Posterior cingulate gyrus (tissue), 11 donors: ENCODE measurements around the gene PA2G4.
"Not testable (repeated sequence)": the region's sequence is repeated elsewhere in the genome, so short reads cannot be mapped to it uniquely, and the experiment has no call there.

ENCODE experiments used
- DNase-seq, 10 donors: peaks; one replicate each; pipeline versions ENCODE4 v3.0.0 to v3.0.0-alpha.2; 2020 to 2021; ENCODE audit warnings: mixed read lengths in 3 of 10
- intact Hi-C: fragments of 100-400 bp; cut with DNase I; formaldehyde crosslinking; loops from one replicate; pipeline ENCODE4 v1.15.1; 2023

The PA2G4 gene

DNA sequence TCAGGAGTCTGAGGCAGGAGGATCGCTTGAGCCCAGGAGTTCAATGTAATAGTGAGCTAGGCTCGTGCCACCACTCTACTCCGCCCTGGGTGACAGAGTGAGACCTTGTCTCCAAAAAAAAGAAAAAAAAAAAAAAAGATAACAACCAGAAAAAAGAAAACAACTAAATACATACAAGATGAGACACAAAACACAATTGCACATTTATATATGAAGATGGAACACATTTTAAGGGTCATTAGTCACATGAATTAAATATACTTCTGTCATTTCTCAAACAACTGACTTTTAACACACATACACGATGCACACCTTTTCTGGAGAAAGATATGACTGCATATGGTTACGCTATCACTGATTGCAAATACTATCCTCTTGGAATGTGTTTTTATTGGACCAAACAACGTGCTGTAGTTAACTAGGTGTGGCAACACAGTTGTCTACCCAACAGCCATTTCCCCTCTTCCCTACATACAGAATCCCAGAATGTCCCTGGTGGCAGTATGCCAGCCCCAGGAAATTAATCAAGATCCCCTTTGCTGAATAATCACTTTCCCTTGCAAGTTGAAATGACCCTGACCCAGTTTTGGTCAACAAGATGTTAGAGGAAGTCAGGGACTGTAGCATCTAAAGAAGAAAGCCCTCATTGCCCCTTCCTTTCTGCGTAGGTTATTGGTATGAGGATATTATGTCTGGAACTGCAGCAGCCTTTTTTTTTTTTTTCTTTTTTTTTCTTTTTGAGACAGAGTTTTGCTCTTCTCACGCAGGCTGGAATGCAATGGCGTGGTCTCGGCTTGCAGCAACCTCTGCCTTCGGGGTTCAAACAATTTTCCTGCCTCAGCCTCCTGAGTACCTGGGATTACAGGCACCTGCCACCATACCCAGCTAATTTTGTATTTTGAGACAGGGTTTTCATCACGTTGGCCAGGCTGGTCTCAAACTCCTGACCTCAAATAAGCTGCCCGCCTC is 42.4 kb downstream of the PA2G4 start:
- no peak for DNase-seq
- intact Hi-C loops: no loop called here

DNA sequence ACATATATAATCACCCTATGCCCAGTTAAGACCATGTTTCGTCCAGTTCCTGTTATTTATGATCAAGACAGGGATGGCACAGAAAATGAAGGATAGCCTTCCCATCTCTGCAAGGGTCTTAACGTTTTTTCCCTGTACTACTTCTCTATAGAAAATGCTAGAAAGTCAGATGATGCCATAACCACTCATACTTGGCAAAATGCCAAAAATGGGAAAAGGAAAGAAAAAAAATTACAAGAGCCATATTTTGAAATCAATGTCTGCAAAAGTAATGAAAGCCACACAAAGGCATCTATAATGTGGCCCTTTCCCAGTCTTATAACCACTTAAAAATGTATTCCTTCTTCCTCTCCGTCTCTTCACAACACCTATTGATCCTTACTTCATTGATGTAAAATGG is 46.2 kb downstream of the PA2G4 start:
- DNase-seq: no peak

DNA sequence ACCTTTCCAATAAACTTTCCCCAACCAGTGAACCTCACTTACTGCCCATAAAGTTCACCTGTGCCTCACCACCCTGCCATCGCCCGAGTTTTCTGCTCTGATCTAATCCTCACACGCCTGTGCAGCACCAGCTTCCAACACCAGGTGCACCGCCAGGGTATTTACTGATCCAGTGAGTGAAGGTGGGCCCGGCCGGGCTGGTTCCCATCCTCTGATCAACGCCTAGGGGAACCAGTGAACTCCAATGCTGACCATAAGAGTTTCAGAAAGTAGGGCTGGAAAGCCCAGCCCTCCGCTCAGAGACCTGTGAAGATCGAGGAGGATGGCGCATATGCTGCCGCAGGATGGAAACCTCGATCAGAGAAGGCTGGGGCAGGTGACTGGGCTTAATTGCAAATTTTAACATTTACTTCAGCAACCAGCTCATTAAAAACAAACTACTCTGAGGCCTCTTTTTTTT is 47.3 kb downstream of the PA2G4 start:
- intact Hi-C loops: loop anchor here (5.0 kb wide), 1 partner anchor 34 kb away; the partner anchor contains the start of genes RPL41 and ZC3H10
- DNase-seq: peak in 4 of 10 donors; percentile 25 to 89 (median 64)

More for the DNA sequence above, 46.2 kb downstream of the PA2G4 start:
- intact Hi-C loops: loop anchor here (5.0 kb wide), 1 partner anchor 33 kb away; the partner anchor contains the start of genes RPL41 and ZC3H10

DNA sequence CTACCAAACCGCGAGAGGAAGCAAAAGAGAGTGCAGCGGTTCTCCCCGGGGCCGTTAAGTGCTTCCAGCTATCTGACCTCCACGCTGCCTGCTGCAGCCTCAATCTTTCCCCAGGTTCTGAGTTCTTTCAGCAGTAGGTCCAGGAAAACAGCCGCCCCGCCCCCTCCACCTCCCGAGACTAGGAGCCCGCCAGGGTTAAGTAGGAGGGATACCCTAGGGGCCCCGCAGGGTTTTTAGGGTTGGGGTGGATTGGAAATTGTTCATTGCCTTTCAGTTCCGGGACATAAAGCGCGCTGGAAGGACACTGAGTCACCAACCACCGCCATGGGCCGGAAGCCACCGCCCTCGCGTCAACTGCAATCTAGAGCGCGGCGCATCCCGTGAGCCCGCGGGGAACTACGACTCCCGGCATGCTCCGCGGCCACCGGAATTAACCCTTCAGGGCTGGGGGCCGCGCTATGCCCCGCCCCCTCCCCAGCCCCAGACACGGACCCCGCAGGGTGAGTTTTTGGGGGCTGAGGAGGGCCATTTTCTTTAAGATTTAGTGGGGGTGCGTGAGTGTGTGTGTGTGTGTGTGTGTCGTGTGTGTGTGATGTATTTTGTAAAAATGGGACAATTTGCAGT is 47.9 kb downstream of the PA2G4 start, which contains the start of gene MYL6B:
TSS of gene MYL6B (plus strand) at position 456 of the 624 bp plus-strand sequence. CDS start 1,332 bp downstream, outside the sequence.
- DNase-seq: peak; percentile 89 to 99 (median 94)
- intact Hi-C loops: loop anchor here (5.0 kb wide), 1 partner anchor 35 kb away; the partner anchor contains the start of genes RPL41 and ZC3H10

DNA sequence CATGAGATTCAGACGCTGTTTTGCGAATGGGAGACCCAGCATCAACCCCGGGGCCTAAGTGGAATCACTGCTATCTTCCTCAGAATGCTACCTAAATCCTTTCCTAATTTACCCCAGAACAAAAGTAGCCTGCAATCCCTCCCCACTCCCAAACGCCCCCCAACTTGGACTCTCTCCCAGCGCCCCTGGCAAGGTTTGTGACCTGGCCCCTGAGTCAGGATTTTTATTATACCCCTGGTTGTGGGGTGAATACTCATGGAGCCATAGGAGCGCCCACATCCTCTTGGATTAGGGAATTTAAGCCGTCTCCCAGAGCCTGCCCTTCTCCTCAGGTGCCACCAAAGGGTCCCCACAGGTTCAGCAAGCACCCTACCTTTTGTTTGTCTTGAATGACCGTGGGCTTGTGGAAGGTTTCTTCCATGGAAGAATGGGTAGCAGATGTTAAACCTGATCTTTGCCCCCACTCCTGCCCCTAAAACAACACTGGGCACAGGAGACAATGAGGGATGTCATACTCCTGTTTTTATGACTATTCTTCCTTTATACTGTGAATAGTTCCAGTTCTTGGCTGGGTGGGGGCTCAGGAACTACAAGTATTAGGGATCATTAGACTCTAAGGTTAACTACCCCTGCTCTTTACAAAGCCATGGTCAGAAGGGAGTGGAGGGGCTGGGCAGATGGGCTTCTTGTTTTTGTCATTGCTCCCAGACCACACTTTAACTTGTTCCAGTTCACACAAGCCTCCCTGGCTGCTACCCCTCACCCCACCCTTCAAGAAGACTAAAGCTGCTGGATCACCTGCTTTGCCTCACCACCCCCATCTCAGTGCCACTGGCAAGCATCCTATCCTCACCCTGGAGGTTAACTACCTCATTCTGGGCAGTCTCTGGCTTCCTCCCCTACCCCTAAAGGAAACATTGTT is 48.7 kb downstream of the PA2G4 start:
- intact Hi-C loops: loop anchor here (5.0 kb wide), 1 partner anchor 36 kb away; the partner anchor contains the start of genes RPL41 and ZC3H10
- peak in 1 of 10 donors; percentile 60 for DNase-seq

DNA sequence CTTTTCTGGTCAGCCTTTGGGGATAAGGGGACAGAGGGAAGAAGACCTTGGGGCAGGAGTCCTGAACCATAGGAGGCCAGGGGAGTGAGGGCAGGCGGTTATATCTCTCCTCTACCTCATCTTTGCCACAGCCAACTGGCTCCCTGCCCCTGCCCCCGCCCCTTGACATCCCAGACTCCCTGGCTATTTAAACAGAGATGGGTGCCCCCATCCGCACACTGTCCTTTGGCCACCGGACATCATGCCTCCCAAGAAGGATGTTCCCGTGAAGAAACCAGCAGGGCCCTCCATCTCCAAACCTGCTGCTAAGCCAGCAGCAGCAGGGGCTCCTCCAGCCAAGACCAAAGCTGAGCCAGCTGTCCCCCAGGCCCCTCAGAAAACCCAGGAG is 49.3 kb downstream of the PA2G4 start:
- DNase-seq: peak in 1 of 10 donors; percentile 59
- intact Hi-C loops: loop anchor here (5.0 kb wide), 1 partner anchor 36 kb away; the partner anchor contains the start of genes RPL41 and ZC3H10

DNA sequence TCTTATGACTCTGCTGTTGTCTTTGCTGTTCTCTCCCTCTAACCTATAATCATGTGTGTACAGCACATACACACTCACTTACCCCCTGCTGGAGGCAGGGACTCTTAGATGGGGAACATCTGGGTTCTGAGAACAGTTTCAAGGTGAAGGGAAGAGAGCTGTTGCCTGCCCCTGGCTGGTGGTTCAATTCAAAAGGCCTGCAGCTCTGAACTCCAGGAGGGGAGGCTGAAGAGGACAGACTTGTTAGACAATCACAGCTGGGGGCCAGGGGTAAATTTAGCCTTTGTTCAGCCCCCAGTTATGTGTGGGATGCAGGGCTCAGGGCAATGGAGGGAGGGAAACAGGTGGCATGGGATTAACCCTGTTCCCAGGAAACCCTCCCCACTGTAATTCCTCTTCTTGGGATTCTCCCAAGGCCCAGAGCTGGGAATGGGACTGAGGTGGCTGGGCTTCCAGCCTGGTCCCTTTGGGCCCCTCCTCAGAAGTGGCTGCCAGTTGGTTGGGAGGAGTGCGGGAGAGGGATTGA is 50.0 kb downstream of the PA2G4 start:
- intact Hi-C loops: loop anchor here (5.0 kb wide), 1 partner anchor 37 kb away; the partner anchor contains the start of genes RPL41 and ZC3H10
- DNase-seq: peak in 1 of 10 donors; percentile 17

DNA sequence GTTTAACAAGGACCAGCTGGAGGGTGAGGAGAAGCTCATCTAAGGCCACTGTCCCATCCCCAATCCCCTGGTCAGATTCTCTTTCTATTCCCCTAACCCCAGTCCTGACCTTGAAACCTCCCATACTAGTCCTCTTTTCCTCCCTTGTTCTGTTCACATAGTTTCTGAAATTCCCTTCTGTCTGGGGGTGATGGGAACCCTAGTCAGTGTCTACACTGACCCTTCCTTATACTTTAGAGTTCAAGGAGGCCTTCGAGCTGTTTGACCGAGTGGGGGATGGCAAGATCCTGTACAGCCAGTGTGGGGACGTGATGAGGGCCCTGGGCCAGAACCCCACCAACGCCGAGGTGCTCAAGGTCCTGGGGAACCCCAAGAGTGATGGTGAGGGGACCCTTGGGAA is 50.5 kb downstream of the PA2G4 start:
- intact Hi-C loops: loop anchor here (5.0 kb wide), 1 partner anchor 38 kb away; the partner anchor contains the start of genes RPL41 and ZC3H10
- DNase-seq: peak in 1 of 10 donors; percentile 24

DNA sequence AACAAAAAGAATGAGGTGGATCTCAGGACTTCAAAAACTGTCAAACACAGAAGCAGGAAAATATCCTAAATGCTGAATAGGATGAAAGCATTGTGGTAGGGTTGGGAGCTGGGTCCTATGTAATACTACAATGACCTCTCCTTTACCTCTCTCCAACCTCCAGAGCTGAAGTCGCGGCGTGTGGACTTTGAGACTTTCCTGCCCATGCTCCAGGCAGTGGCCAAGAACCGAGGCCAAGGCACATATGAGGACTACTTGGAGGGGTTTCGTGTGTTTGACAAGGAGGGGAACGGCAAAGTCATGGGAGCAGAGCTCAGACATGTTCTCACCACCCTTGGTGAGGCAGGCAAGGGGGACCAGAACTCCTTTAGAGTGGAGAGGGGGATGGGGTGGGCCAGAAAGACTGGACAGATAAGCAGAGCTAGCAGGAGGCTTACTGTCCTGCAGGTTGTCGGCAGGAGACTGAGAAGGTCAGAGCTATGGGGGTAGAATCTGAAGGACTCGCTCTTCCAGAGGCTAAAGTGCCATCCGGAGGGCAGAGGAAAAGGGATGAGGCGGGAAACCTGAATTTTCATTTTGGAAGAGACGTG is 51.0 kb downstream of the PA2G4 start:
- DNase-seq: peak in 1 of 10 donors; percentile 20
- intact Hi-C loops: no loop called here

DNA sequence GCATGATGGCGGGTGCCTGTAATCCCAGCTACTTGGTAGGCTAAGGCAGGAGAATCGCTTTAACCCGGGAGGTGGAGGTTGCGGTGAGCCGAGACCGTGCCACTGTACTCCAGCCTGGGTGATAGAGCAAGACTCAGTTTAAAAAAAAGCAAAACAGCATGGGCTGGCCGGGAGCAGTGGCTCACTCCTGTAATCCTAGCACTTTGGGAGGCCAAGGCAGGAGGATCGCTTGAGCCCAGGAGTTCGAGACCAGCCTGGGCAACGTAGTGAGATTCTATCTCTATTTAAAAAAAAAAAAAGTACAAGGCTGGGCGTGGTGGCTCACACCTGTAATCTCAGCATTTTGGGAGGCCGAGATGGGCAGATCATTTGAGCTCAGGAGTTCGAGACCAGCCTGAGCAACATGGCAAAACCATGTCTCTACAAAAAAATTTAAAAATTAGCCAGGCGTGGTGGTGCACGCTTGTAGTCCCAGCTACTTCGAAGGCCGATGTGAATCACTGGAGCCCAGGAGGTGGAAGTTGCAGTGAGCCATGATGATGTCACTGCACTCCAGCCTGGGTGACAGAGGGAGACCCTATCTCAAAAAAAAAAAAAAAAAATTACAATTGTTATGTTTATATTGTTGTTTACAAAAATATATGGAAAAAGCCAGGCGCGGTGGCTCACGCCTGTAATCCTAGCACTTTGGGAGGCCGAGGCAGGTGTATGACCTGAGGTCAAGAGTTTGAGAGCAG is 52.3 kb downstream of the PA2G4 start:
- DNase-seq, intact Hi-C loops: not testable (repeated sequence)

DNA sequence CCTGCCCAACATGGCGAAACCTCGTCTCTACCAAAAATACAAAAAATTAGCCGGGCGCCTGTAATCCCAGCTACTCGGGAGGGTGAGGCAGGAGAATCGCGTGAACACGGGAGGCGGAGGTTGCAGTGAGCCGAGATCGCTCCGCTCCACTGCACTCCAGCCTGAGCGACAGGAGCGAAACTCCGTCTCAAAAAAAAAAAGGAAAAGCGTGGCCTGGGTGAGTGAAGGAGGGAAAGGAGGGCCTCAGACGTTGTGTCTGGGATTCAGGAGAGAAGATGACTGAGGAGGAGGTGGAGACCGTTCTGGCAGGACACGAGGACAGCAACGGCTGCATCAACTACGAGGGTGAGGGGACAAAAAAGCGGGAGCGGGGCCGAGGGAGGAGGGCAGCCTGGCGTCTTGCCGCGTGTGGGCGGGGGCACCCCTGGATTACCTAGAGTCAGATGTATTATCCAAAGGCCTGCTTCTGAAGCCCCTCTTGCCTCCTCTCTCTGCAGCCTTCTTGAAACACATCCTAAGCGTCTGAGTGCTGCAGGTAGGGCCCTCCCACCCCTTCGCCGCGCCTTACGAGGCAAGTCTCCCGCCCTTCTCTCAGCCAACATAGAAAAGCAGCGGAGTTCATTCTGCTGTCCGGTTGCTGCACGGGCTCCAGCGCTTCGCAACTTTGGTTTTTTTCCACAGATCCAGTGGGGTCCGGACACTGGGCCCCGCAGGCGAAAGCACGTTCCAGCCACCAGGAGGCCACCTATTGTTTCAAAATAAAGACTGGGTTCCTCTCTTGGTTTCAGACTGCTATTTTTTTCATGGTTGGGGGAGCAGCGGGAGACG is 53.1 kb downstream of the PA2G4 start:
- intact Hi-C loops: loop anchor here (2.0 kb wide), 1 partner anchor 31 kb away; no protein-coding TSS in a partner anchor
- DNase-seq: peak in 8 of 10 donors; percentile 29 to 92 (median 48)

DNA sequence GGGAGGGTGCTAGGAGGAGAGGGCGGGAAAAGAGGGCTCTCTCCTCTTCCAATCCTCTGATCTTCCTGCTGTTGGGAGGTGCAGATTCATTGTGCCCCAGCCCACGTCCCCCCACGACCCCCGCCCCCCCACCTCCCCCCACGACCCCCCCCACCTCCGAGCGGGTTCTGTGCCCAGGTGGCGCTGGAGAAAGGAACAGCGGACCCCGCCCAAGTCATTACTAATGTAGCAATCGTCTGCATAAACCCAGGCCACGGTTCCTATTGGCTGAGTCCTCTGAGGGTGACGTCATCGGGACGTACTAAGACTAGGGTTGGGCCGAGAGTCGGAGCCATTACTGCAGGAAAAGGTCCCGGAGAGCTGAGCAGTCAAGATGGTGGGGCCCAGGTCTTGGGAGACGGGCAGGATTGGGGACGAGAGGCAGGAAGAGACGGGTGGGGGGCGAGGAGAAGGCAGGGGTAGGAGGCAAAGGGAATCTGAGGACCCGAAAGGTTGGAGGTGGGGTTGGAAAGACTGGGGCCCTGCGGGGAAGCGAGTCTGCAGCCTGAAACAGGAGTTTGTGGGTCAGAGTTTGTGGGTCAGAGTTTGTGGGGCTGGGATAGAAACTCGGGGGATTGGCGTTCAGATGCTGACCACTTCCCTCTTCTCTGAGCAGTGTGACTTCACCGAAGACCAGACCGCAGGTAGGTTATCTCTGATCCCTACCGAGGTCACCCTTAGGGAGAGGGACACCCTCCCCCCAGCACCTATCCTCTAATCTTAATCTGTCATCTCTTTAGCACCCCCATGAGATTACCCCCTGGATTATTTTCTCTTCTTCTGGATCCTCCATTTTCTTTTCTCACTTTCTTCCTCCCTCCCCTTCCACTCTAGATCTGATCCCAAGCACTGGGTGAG is 53.9 kb downstream of the PA2G4 start, which contains the start of gene MYL6:
TSS of gene MYL6 (plus strand) at position 331 of the 897 bp plus-strand sequence. CDS start at position 374, 43 bp downstream.
- intact Hi-C loops: loop anchor here (2.0 kb wide), 1 partner anchor 31 kb away; no protein-coding TSS in a partner anchor
- peak; percentile 93 to 99 (median 96) for DNase-seq

DNA sequence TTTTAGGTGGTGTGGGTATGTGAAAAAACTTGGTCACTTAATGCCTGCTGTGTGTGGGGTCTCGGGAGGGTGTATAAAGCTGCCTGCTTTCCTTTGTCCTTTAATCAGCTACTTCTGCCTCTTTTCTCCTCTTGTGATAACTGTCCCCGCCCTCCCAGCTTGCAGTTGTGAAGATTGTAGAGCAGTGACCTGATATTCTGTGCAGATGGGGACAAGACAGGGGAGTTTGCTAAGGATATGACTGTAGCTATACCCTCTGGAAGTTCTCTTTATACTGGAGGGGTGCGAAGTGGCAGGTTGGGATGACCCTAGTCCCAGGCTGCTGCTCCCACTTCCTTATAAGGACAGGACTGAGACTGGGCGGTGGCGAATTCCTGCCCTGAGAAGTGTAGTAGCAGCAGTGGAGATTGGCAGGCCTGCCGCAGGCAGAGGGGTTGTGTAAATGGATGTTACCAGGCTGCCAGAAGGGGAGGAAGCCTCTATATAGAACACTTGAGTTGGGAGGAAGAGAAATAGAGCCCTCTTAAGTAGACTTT is 54.6 kb downstream of the PA2G4 start:
- intact Hi-C loops: loop anchor here (2.0 kb wide), 1 partner anchor 32 kb away; no protein-coding TSS in a partner anchor
- DNase-seq: peak in 6 of 10 donors; percentile 38 to 91 (median 62)

DNA sequence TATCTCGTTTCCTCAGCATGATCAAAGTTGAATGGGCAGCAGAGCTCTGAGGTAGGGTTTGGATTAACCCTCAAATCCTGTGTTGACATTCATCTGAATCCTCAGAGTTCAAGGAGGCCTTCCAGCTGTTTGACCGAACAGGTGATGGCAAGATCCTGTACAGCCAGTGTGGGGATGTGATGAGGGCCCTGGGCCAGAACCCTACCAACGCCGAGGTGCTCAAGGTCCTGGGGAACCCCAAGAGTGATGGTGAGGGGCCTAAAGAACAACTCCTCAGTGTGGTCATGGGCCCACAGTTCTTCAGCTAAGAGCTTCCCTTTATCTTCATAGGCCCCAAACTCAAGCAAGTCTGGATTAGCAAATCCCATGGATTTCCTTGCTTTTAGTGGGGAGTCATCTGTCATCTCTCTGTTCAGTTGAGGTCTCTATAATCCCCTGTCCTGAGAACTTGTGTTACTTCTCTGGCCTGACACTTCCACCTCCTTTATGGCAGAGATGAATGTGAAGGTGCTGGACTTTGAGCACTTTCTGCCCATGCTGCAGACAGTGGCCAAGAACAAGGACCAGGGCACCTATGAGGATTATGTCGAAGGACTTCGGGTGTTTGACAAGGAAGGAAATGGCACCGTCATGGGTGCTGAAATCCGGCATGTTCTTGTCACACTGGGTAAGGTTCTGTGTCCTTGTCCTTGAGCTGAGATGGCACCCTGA is 55.3 kb downstream of the PA2G4 start:
- intact Hi-C loops: loop anchor here (2.0 kb wide), 1 partner anchor 33 kb away; no protein-coding TSS in a partner anchor
- DNase-seq: no peak
